ENCODE data around the gene NELFCD.
"Not testable (repeated sequence)": the region's sequence is repeated elsewhere in the genome, so short reads cannot be mapped to it uniquely, and the experiment has no call there.

Gene NELFCD

GRCh38 chr20:59035381-59035780, 54.3 kb downstream of the NELFCD start:
- DNase-seq (ENCODE audit: low spot score), result no peak
- TF ChIP-seq, protein P1, sequence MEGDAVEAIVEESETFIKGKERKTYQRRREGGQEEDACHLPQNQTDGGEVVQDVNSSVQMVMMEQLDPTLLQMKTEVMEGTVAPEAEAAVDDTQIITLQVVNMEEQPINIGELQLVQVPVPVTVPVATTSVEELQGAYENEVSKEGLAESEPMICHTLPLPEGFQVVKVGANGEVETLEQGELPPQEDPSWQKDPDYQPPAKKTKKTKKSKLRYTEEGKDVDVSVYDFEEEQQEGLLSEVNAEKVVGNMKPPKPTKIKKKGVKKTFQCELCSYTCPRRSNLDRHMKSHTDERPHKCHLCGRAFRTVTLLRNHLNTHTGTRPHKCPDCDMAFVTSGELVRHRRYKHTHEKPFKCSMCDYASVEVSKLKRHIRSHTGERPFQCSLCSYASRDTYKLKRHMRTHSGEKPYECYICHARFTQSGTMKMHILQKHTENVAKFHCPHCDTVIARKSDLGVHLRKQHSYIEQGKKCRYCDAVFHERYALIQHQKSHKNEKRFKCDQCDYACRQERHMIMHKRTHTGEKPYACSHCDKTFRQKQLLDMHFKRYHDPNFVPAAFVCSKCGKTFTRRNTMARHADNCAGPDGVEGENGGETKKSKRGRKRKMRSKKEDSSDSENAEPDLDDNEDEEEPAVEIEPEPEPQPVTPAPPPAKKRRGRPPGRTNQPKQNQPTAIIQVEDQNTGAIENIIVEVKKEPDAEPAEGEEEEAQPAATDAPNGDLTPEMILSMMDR (IDR thresholded peaks at IDR 0.05; ENCODE audit: borderline replicate concordance, control extremely low read depth, extremely low read depth, insufficient read depth, missing control alignments), result no peak
- in situ Hi-C loops (cut with MboI; ENCODE audit: low sequenced_read_pairs, unreplicated experiment), result no loop called here

DNA sequence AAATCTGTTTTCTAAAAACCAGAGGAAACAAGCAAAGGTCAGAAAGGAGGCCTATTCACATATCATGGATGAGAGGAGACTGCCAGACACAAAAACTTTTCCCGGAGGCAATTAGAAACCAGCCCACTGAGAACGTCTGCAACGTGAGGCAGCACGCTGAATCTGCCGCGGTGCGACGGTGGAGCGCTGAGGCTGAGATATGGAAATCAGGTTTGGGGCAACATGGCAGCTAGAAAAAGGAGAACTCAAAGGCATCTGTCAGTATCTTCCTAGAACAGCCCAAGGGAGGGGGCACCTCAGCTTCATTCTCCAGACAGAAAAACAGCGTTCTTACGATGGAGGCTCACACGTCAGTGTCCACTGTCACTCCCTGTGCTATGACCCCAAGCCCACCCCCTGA, 56.3 kb downstream of the NELFCD start:
- in situ Hi-C loops (cut with MboI; ENCODE audit: low sequenced_read_pairs, unreplicated experiment), result no loop called here
- no peak for DNase-seq (ENCODE audit: low spot score)
- TF ChIP-seq, protein P1 (IDR thresholded peaks at IDR 0.05; ENCODE audit: borderline replicate concordance, control extremely low read depth, extremely low read depth, insufficient read depth, missing control alignments), result no peak

DNA sequence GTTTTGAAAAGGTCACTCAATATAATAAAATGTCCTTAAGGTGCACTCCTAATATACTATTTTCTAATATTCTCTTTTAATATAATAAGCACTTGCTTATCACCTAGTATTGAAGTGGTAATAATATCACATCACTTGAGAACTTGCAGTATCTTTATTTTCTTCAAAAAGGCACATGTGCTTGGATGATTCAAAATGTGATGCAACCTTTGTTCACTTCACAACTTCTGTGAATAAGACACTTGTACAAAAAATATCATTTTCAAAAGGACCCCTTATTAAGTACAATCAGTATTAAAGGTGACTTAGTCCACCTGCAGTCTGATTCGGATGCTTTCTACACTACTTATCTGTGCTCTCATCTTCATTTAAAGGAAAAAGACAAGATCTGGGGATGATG, 58.2 kb downstream of the NELFCD start:
- in situ Hi-C loops (cut with MboI; ENCODE audit: low sequenced_read_pairs, unreplicated experiment), result no loop called here
- TF ChIP-seq, protein P1 (IDR thresholded peaks at IDR 0.05; ENCODE audit: borderline replicate concordance, control extremely low read depth, extremely low read depth, insufficient read depth, missing control alignments), result no peak
- DNase-seq (ENCODE audit: low spot score), result no peak

- in situ Hi-C loops (cut with MboI; ENCODE audit: low sequenced_read_pairs, unreplicated experiment), result no loop called here
- DNase-seq (ENCODE audit: low spot score), result no peak
- TF ChIP-seq, protein P1 (IDR thresholded peaks at IDR 0.05; ENCODE audit: borderline replicate concordance, control extremely low read depth, extremely low read depth, insufficient read depth, missing control alignments), result no peak
Measured at GRCh38 chr20:59040667-59041066, 59.6 kb downstream of the NELFCD start.

DNA sequence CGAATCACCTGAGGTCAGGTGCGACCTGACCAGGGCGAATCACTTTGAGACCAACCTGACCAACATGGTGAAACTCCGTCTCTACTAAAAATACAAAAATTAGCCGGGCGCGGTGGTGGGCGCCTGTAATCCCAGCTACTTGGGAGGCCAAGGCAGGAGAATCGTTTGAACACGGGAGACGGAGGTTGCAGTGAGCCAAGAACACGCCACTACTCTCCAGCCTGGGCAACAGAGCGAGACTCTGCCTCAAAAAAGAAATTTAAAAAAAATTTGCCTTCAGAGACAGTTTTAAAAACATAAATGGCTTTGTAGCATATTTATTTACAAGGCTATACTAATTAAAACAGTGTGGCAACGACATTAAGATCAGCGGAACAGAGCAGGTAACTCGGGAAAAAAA, 60.4 kb downstream of the NELFCD start:
- in situ Hi-C loops (cut with MboI; ENCODE audit: low sequenced_read_pairs, unreplicated experiment); DNase-seq (ENCODE audit: low spot score): not testable (repeated sequence)

DNA sequence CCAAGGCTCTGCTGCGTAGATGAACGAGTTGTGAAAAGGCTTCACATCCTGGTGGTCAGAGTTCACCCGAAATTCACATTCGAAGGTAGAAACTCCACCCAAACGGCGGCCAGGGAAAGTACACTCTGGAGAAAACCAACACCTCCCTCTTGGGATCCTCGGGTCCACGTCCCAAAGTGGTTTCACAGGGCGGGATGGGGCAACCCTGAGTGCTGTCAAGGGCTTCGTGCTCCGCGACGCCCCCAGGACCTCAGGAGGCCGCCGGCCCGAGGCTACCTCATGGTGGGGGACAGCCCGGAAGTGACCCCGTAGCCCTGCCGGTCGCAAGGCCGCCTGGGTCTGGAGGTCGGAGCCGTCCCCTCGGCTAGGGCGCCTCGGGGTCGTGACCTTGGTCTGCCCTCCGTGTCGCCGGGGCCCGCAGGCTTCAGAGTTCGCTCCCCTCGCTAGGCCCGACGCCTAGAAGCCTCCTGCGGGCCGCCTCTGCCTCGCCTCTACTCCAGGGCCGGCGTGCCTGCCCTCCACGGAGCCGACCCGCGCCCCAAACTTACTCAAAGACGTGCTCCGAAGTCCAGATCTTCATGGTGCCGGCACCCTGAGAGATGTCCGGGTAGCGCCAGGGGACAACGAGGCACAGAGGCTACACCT, 61.2 kb downstream of the NELFCD start, which contains the start of gene PRELID3B:
Gene PRELID3B, minus strand, starts transcription at position 636 of the 645 bp plus-strand sequence. Its CDS starts 56 bp downstream, at position 580.
- in situ Hi-C loops (cut with MboI; ENCODE audit: low sequenced_read_pairs, unreplicated experiment), result no loop called here
- peak; percentile 55 for DNase-seq (ENCODE audit: low spot score)
- TF ChIP-seq, protein P1 (IDR thresholded peaks at IDR 0.05; ENCODE audit: borderline replicate concordance, control extremely low read depth, extremely low read depth, insufficient read depth, missing control alignments), result no peak

GRCh38 chr20:59042796-59043631, 62.0 kb downstream of the NELFCD start:
- in situ Hi-C loops (cut with MboI; ENCODE audit: low sequenced_read_pairs, unreplicated experiment), result no loop called here
- peak; percentile 99 for DNase-seq (ENCODE audit: low spot score)
- TF ChIP-seq, protein P1 (IDR thresholded peaks at IDR 0.05; ENCODE audit: borderline replicate concordance, control extremely low read depth, extremely low read depth, insufficient read depth, missing control alignments), result no peak

All from GM13976 (cell line).